ENCODE measurements around the gene SCUBE1.

The SCUBE1 gene

DNA sequence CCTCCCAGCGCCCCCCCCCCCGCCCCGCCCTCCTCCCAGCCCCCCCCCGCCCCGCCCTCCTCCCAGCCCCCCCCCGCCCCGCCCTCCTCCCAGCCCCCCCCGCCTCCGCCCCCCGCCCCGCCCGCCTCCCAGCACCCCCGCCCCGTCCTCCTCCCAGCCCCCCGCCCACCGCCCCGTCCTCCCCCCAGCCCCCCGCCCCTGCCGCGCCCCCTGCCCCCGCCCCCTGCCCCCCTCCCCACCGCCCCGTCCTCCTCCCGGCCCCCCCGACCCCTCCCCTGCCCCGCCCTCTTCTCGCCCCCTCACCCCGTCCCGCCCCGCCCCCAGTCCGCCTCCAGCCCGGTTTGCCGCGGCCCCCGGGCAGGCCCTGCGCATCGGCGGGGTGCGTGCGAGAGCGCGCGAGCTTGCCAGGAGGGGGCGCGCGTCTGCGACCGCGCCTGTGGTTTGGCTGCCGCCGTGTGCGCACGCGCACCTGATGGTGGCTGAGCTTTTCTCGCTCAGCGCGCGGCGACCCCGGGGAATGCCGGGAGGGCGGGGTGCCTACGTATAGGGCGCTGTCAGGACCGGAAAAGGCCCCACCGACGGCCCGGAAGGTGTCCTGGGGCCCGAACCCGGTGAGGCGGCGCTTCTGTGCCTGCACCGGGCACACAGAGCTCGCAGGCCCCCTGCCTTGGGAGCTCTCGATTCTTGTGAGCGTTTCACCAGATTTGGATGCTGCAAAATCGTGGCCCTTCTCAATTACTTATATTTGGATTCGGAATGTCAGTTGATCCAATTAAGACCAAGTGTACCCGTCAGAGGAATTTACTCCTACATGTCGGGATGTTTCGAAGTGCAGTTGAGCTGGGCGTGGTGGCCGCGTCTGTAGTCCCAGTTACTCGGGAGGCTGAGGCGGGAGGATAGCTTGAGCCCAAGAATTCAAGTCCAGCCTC is 155.7 kb downstream of the SCUBE1 start:
- peak; percentile 84 for DNase-seq

DNA sequence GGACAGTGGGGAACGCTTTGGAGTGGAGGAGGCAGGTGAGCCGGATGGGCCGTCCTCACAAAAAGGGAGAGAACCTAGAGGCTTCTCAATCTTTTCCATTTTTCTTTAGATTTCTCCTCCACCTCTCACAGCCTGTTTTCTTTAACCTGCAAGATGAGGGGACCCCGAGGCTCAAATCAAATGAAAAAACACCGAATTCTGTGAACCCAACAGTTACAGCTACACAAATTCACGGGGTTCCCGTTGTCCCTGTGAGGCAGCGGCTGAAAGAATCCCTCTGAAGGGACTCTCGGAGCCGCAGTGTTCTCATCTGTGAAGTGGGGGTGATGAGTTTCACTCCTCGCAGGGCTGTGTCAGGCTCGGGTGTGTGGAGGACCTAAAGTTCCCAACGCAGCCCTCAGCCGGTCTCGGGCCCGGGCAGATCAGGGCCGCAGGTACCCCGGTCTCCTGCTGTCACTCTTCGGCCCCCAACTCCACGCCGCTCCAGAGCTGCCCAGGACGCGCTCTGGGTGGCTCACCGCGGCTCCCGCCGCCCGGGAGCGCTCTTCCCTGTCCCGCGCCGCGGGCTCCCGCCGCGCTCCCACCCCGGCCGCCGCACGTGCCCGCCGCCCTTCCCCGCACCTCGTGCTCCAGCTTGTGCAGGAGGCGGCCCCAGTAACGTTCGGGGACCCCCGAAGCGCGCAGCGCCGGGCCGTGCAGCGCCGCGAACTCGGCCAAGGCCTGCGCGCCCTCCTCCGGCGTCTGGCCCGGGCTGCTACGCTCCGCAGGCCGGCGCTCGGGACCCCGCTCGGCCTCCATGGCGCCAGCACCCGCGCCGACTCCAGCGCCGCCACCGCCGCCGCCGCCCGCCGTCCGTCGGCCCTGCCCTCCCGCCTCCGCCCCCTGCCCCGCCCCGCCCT is 156.7 kb downstream of the SCUBE1 start, which contains the start of gene TTLL12:
TSS of gene TTLL12 (minus strand) at position 863 of the 899 bp plus-strand sequence. CDS start at position 798, 65 bp downstream.
- no peak for DNase-seq

DNA sequence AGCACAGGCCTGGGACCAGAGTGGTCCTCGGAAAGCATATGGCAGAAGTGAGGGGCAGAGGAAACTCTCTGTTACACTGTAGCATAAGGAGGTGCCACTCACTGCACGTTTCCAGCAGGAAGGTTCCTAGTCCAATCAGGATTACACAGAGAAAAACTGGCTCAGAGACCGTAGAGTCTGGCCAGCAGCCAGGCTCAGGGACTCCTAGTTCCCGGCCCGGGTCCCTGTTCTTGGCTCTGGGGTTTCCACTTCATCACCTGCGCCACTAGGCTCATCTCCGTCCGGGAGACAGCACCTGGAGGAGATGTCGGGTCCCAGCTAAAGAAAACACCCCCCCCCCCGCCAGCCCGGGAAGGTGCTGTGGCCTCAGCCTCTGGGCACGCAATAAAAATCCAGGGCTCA is 157.3 kb downstream of the SCUBE1 start:
- DNase-seq: no peak

DNA sequence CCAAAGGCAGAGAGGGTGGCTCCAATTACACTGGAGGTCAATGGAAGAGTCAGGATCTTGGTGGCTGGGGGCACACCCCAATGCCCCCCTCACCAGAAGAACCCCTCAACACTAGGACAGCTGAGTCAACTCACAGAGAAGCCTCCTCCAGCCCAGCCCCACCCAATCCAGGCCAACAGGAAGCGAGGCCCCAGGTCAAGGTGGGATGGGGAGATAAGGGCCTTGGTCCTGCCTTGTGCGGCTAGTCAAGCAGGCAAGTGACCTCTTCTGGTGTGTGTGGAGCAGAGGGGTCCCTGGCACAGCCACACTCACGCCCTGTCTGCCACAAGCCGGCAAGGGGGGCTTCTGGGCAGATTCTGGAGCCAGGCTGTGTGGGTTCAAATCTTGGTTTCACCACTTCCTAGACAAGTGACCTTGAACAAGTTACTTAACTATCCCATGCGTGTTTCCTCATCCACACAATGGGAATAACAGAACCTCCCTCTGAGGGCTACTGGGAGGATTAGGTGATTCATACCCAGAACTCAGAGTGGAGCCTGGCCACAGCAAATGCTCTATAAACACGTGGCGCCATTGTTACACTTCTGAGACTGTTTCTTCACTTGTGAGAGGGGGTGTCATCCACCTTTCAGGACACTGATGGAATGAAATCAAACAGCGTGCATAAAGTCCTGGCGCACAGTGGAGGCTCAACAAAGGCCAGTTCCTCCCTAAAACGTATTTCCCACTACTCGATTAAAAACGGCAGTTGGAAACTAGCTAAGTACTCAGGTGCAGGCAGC is 159.5 kb downstream of the SCUBE1 start:
- DNase-seq: no peak

DNA sequence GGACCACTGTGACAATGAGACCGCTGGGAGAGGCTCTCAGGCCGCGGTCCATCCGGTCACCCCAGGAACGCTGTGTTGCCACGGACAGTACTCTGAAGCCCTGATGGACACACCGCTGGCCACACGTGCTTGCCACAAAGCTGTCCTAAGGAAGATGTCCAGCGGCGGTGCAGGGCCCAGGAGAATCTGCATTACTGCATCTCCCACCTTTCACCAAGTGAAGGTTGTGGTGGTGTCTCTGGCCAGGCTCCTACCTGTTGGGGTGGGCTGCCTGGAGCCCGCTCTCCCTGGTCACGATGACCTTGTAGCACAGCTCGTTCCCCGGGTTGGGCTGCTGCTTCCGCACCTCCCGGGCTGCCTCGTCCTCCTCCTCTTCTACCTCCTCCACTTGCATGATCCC is 160.4 kb downstream of the SCUBE1 start:
- no peak for DNase-seq

DNA sequence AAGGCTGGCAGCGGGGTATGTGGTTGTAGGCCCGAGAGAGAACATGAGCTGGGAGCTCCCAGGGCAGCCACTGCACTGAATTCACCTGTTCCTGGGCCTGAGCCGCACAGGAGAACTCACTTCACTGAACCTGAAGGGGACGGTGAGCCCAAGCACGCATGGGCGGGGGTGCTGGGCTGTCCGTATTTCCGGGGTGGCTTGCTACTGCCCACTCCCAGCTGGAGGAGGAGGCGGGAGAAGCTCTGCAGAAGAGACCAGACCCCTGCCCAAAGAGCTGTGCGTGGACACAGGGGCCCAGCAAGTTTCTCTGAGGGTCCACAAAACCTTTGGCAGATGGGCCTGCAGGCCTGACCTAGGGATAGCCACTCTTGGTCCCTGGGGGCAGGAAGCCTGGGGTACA is 161.1 kb downstream of the SCUBE1 start:
- DNase-seq: no peak

DNA sequence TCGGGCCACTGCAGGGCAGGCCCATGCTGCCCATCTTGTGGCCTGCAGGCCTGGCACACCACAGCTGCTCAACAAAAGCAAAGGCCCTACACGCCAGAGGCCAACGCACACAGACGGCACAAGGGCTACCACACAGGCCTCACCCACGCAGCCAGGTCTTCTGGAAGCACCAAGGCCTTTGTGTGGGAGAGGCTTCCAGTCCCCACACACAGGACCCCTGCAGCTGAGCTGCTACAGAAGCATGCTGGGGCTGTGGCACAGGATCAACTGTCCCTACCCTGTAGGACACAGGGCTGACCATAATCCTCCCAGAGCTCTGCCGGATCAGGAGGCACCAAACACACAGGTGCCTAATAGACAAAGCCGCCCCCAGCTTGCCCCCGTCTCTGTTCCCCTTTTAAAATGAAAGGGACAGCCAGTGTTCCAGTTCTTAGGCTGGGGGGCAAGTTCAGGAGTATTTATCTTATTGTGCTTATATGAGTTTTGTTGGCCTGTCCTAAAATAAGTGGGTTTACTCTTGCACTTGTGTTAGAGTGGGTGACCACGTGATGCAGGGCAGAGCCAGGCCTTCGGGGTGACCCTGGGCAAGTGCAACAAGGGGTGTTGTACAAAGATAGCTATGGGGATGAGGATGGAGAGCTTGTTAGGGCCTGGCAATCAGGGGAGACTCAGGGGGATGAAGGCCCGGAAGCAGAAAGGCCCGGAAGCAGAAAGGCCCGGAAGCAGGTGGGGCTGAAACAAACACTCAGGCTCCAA is 161.7 kb downstream of the SCUBE1 start:
- DNase-seq: no peak

DNA sequence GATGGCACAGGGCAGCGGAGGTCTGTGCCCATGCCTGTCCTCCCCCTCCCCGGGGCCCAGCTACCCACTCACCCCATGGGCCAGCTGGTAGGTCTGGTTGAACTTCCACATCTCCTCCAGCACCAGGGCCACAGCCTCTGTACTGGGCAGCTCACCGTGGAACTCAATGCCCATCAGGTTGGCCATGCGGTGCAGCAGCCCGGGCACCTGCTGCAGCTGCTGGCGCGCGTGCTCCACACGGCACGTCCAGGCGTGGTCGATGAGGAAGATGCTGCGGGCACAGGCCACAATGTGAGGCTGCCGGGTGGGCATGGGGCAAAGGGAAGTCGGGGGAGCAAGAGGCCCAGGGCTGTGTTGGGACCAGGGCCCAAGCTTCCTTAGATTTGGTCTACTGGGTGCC is 162.5 kb downstream of the SCUBE1 start:
- no peak for DNase-seq

DNA sequence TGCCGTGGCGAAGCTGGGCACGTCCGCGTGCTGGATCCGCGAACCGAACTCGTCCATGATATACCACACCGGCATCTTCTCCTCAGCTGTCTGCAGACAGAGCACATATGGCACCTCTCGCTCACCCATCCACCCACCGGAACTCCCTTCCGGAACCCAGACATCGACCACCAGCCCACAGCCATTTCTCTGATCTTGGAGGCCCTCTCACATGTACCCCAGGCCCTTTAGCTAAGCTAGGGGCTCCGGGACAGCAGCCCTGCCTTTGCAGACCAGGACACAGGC is 163.3 kb downstream of the SCUBE1 start:
- no peak for DNase-seq

DNA sequence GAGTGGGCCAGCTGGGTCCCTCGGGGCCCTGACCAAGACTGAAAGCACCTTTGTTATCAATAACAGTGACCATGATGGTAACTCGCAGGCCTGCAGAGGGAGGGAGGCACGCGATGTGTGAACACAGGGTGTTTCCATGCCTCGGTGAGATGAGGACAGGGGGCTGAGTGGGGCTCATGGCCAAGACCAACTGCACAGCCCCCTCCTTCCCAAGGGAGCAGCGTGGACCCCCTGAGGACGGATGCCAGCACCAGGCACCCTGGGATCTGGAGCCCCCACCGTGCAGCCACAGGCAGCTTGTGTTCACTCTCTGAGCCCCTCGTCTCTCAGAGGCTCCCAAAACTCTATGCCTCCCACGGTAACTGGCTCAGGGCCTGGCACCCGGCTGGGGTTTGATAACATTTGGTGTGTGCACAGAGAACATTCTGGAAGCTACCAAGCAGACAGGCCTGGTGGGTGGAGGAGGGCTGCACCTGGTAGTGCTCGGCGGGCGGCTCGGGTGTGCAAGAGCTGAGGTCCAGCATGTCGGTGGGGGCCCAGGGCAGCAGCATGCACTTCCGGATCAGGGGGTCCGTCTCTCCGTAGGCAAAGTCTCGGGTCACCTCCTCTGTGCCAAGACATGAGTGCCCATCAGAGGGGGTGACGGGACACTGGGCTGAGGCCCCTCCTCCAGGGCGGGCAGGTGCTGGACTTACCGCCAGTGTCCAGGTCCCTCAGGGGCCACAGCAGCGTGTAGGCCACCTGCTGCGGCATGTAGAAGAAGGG is 163.8 kb downstream of the SCUBE1 start:
- no peak for DNase-seq

DNA sequence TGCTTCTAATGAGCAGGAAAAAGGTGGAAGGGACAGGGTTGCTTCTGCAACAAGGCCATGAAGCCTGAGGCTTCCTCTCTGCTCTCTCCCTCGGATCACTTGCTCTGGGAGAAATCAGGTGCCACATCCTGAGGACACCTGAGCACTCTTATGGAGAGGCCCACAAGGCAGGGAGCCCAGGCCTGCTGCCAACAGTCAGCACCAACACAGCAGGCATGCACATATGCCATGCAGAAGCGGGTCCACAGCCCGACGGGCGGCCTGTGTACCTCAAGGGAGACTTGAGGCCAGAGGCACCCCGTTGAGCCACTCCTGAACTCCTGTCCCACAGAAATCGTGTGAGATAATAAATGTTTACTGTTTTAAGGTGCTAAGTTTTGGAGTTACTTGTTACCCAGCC is 165.7 kb downstream of the SCUBE1 start:
- DNase-seq: no peak

DNA sequence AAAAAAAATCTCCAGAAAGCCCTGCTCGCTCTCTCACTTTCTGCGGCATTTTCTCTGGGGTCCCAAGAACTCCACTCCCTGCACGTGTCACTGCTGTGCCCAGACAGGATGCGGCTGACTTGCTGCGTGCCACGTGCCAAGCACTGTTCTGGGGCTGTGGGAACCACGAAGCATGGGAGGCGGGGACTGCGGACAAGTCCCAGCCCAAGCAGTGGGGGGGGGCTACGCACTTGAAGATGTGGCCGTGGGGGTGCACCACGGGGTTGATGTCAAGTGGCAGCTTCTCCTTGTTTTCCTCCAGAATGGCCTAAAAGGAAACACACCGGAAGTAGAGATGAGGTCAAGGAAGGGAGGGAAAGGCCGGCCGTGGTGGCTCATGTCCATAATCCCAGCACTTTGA is 167.1 kb downstream of the SCUBE1 start:
- no peak for DNase-seq

DNA sequence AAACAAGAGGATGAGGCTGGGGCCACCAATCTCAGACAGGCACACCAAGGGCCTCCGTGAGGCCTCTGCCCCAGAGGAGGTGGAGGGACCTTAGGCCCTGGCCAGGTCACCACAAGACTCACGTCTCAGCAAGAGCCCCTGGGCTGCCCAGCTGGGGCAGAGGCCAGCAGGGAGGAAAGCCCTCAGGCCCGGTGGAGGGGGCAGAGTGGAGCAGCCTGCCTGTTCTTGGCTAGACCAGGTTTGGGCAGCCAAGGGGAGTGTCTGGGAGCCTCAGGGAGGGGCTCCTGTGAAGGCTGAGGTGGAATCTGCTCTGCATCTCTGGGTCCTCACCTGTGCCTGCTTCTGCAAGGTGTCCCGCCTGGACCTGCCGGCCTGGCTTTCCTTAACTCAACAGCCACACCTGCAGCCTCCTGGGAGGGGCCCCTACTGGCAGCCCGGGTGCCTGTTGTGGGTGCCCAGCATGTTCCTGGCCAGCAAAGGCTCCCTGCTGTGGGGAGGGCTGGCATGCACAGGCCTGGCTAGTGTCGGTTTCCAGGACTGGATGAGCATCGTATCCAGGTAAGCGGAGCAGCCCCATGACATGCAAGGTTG is 168.1 kb downstream of the SCUBE1 start:
- no peak for DNase-seq

DNA sequence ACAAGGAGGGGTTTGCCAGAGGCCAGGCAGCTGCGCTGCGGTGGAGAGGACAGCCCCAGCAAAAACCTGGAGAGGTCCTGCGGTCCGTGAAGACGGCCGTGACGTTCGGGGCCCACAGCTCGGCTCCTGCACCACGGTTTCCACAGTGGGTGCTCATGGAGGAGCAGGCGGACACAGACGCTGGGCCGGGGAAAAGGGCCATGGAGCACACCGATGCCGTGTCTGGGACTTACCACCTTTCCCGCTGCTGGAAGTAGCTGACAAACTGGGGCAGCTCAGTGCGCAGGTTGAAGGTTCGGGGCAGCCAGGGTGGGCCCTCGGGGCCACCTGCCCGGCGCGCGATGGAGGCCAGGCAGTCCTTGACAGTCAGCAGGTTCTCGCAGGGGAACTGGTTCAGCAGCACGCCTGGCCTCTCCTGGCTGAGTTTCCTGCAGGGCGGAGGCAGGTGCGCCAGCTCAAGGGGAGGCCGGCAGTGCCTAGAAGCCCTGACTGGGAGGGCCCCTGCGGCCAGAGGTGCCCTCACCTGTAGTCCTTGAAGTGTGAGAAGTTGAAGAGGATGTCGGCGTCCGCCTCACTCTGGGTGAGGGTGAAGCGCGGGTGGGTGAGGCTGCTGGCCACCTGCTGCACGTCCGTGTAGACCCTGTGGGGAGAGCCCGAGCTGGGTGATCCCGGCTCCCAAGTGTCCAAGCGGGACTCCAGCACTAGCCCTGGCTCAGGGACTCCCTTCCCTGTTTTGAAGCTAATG is 169.0 kb downstream of the SCUBE1 start:
- DNase-seq: no peak

DNA sequence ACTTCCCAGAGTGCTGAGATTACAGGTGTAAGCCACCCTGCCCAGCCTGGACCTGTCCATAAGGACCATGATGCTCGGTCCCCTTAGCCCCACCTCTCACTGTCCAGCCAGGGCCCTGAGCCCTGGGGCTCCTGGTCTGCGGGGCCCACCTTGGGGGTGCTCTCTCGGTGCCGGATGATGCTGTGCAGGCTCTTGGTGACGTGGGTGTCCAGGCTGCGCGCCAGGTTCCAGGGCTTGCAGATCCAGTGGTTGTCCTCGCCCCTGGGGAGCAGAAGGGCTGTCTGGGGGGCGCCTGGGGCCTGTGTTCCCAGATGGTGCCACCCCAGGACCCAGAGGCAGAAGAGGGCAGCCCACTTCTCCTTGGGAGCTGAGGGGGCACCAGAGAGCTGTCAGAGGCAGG is 169.6 kb downstream of the SCUBE1 start:
- no peak for DNase-seq

DNA sequence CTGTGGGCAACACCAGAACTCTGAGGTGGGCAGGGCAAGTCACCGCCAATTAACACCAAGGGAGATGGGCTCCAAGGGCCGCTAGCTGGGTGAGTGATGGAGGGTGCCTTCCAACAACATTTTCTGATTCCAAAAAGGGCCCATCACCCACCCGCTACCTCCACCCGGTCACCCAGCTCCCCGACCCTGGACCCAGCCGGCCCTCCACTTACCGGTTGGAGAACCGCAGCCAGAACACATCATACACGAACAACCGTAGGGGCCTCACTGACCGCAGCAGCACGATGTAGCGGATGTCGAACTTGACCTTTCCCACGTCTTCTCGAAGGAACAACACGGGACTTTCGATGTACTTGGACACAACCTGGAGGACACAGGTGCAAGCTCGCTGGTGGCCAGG is 171.0 kb downstream of the SCUBE1 start:
- no peak for DNase-seq

DNA sequence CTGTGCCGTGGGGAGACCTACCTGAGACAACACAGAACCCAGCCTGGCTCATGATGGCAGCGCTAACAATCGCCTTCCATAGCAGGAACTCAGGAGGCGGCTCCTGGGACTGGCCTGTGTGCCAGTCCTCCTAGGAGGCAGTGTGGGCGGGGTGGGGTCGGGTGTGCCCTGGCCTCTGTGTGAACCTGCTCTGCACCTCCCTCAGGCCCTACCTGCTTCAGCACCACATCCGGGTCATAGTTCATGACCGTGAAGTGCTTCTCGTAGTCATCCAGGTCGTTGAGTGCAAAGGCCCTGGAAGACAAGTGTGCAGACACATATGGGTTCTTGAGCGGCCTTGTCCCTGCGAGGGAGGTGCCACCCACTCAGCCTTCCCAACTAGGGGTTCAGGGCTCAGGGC is 171.6 kb downstream of the SCUBE1 start:
- no peak for DNase-seq

DNA sequence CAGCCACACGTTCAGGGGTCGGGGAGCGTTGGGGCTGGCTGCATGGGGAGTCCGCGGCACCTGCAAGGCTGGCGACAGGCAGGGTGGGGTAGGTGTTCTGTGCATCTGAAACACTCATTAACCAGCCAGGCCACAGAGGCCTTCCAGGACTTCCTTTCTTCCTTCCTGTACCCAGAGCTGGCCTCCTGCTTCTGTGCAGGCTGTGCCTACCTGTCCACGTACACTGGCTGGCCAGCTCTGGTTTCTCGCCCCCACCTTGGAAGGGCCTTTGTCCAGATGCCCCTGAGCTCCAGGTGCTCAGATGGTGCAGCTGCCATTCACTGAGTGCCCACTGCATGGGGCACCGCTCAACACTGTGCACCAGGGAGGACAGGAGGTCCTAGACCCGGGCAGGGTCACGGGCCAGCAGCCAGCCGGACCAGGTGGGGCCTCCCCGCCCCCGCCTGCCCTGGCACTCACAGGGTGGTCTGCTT is 172.1 kb downstream of the SCUBE1 start:
- no peak for DNase-seq

DNA sequence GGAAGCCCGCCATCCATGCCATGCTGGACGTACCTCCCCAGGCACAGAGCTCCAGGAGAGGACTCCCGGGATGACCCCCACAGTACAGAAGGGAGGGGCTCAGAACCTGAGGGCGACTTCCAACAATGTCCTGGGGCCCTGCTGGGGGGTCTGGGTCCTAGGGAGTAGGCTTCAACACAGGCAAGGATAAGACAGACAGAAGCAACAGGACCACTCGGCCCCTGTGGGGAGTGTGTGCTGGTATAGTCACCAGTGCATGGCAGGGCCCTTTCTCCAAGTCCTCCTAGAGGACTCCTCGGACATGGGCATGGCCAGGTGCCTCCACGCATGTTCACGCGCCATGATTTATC is 173.1 kb downstream of the SCUBE1 start:
- DNase-seq: no peak
